ENCODE measurements around the gene VAX1. TPM values are rescaled to one million over a fixed set of nuclear protein-coding genes. Genes with fewer than 3 reads are reported as not detected.
"Not testable (repeated sequence)": the region's sequence is repeated elsewhere in the genome, so short reads cannot be mapped to it uniquely, and the experiment has no call there.

VAX1 gene, protein sequence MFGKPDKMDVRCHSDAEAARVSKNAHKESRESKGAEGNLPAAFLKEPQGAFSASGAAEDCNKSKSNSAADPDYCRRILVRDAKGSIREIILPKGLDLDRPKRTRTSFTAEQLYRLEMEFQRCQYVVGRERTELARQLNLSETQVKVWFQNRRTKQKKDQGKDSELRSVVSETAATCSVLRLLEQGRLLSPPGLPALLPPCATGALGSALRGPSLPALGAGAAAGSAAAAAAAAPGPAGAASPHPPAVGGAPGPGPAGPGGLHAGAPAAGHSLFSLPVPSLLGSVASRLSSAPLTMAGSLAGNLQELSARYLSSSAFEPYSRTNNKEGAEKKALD
- not detected for total RNA-seq

DNA sequence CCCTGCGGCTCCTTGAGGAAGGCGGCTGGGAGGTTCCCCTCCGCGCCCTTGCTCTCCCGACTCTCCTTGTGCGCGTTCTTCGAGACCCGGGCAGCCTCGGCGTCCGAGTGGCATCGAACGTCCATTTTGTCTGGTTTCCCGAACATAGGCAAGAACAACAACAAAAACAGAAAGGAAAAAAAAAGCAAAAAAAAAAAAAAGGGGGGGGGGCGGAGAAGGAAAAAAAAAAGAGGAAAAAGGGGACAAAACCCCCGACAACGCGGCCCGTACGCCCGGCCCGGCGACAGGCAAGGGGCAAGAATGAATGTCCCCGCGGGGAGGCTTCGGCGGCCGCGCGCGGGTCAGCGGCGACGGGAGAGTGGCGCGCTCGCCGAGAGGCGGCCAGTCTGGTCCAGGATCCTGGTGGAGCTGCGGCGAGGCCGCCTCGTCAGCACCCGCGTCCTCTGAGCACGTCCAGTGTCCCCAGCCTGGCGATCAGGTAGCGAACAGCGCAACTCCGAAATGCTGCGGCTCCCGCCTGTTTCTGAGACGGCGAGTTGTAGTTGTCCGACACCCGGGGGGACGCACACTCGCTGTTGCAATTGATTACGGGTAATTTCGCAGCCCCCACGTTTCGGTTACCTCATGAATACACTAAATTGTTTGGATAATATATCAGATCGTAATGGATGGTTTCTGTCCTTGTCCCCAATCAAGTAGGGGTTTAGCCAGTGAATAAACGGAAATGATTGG lies at the start of gene VAX1:
Gene VAX1 (minus strand): TSS at position 360 of the 732 bp plus-strand sequence. CDS start 214 bp downstream, at position 146.
- DNase-seq (ENCODE audit: low spot score) (no peak), ATAC-seq (no peak)
- intact Hi-C loops (cut with DNase I): no loop called here

DNA sequence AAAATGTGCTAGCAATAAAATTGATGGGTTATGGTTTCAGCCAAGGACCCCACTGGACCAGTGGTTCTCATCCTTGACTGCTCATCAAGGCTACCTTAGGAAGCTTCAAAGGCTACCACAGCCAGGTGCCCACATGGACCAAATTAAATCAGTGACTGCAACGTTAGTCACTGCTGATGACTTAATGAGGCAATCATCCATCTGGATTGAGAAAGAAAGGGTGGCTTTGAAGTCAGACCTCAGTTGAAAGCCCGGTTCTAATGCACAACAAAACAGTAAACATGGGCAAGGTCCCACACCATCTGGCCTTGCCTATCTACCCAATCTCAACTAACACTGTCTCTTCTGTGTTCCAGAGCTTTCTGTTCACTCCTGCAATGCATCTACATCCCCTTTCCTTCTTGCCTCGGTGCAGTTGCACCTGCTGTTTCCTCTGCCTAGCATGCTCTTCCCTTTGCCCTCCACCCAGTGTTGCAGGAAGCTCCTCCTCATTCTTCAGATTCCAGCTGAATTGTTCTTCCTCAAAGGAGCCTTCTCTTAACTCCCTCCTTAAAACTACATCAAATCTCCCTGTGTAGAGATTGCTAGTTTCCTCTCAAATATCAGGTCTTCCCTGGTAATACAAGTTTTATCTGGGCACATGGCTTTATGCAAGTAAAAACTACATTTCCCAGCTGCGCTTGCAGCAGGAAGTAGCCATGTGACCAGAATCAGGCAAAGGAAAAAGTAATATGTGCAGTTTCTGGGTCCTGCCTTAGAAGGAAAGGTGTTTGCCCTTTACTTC lies 49.0 kb upstream of the VAX1 start:
- intact Hi-C loops (cut with DNase I): no loop called here
- no peak for ATAC-seq
- DNase-seq (ENCODE audit: low spot score): no peak

DNA sequence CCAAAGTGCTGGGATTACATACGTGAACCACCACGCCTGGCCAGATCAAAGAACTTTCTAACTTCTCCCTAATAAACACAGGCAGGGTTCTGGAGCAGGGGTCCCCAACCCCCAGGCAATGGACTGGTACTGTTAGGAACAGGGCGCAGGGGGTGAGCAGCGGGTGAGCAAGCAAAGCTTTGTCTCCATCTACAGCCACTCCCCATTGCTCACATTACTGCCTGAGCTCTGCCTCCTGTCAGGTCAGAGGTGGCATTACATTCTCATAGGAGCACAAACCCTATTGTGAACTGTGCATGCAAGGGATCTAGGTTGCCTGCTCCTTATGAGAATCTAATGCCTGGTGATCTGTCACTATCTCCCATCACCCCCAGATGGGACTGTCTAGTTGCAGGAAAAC lies 47.7 kb upstream of the VAX1 start:
- DNase-seq (ENCODE audit: low spot score); ATAC-seq; intact Hi-C loops (cut with DNase I): not testable (repeated sequence)

GRCh38 chr10:117184821-117185220 lies 46.8 kb upstream of the VAX1 start:
- DNase-seq (ENCODE audit: low spot score) (no peak), ATAC-seq (no peak)
- intact Hi-C loops (cut with DNase I): no loop called here

DNA sequence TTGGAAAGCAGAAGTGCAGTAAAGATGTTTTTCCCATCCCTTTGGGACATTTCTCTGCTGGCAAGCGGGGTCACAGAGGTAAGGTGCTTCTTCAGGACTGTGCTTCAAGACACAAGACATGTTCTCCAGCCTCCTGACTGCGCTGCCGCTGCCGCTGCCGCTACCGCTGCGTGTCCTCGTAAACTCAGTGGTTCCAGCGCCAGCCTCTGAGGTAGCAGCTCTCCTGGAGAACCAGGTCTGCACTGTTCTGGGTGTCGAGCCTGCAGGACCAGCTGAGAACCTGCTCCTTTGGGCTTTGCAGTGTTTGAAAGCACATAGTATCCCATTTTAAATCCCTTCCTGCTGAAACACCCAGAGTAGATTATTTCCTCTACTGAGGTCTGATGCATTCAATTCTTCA lies 46.2 kb upstream of the VAX1 start:
- intact Hi-C loops (cut with DNase I): no loop called here
- no peak for DNase-seq (ENCODE audit: low spot score)
- ATAC-seq: no peak

- no peak for ATAC-seq
- intact Hi-C loops (cut with DNase I): no loop called here
- DNase-seq (ENCODE audit: low spot score): no peak
These were observed 40.1 kb upstream of the VAX1 start for GRCh38 chr10:117178190-117178589.

DNA sequence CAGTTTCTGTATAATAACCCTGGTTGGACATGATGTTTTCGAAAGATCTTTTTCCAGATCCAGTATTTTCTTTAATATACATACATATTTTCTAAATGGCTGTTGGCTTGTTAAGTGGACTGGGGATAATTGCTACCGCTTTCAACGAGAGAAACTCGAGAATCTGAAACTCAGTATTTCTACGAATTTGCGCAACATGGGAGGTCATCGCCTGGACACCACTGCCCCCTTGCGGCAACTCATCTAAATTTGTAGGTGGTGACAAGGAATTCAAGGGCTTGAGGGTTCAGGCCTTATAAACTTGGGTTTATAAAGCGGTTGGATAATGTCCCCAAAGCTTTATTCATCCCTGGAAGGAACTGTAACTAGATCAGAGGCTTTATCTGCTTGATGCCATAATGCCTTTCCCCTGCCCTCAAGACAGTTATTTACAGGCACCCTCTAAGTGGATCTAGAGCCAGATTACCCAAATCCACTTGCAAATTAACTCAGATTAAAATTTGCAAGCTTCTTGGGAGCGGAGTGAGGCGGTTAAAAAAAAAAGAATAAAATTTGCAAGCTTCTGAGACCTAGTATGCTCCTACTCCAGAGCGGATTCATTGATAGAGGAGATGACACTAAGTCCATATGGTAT lies 37.9 kb upstream of the VAX1 start:
- ATAC-seq (peak; percentile 75), DNase-seq (ENCODE audit: low spot score) (peak; percentile 91)
- intact Hi-C loops (cut with DNase I): no loop called here

- DNase-seq (ENCODE audit: low spot score) (peak; percentile 62), ATAC-seq (peak; percentile 60)
- intact Hi-C loops (cut with DNase I): no loop called here
These were observed 37.3 kb upstream of the VAX1 start for GRCh38 chr10:117175215-117175900.

GRCh38 chr10:117174439-117175214 lies 36.6 kb upstream of the VAX1 start:
- ATAC-seq (peak; percentile 89), DNase-seq (ENCODE audit: low spot score) (peak; percentile 88)
- intact Hi-C loops (cut with DNase I): loop anchor here (5.0 kb wide), 1 partner anchor 377 kb away; no protein-coding TSS in a partner anchor

DNA sequence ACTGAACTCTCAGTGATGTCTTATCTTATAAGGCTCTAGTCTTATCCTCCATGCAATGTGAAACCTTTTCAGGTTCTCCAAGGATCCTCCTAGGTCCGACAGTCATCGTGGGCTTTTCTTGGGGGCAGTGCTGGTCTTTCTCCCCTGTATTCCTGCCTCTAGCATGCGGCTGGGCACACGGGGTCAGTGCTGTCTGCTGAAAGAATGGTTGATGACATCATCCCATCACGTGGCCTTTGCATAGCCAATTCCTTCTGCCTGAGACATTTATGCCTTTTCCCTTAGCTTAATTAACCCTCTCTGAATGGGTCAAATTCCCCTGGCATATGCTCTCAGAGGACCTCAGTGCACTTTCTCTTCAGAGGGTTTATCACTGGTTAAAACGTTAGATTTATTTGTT lies 32.2 kb upstream of the VAX1 start:
- intact Hi-C loops (cut with DNase I): loop anchor here (5.0 kb wide), 1 partner anchor 373 kb away; no protein-coding TSS in a partner anchor
- DNase-seq (ENCODE audit: low spot score): no peak
- no peak for ATAC-seq

DNA sequence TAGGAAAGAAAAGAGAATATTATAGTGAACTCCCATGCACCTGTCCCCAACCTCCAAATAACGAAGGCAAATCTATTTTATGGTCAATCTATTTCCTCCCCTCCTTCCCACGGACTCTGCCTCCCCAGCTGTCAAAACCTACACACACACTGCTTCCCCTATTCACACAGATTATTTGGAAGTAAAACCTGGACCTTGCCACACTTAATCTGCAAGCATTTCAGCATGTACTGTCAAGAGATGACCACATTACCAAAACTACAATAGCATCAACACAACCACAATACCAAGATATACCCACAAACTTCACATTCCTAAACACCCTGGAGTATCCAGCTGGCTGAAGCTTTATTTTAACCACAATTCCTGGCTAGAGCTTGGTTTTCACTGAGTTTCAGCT lies 31.4 kb upstream of the VAX1 start:
- DNase-seq (ENCODE audit: low spot score) (no peak), ATAC-seq (no peak)
- intact Hi-C loops (cut with DNase I): no loop called here

DNA sequence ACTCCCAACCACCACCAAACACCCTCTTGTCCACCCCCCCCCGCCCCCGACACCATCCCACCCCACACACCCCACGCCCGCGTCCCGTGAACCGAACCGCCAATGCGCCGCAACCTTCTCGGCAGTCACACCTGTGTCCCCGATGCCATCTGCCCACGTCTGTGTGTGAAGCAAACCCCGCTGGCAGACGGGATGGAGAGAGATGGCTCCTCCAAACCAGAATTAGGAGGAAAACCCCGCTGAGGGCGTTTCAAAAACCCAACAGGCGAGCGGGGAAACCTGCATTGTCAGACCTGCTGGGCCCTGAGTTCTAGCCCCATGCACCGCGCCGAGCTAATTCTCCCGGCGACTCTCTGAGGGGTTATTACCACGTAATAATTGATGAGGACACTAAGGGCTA lies 30.7 kb upstream of the VAX1 start:
- DNase-seq (ENCODE audit: low spot score): no peak
- intact Hi-C loops (cut with DNase I): no loop called here
- no peak for ATAC-seq

- peak; percentile 81 for ATAC-seq
- DNase-seq (ENCODE audit: low spot score): peak; percentile 68
- intact Hi-C loops (cut with DNase I): no loop called here
These were observed 30.0 kb upstream of the VAX1 start for GRCh38 chr10:117167789-117168674.

DNA sequence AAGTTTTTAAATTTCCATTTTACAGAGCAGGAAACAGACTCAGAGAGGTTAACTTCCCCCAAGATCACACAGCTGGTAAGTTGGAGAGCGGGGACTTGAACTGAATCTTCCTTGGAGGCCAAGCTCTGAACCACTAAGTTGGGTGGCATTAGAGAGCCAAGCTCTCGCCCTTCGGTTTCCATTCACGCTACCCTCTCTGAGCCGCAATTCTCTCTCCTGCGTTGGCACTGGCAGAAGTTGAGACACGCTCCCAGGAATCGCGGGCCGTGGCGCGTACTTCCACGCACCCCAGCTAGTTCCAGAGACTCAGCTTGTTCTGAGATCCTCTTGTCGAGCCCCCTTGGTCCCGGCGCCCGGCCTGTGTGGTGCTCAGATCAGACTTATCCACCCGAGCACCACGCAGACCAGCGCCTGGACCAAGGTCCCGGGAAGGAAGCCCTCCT lies 29.3 kb upstream of the VAX1 start:
- ATAC-seq: no peak
- intact Hi-C loops (cut with DNase I): no loop called here
- DNase-seq (ENCODE audit: low spot score): no peak

DNA sequence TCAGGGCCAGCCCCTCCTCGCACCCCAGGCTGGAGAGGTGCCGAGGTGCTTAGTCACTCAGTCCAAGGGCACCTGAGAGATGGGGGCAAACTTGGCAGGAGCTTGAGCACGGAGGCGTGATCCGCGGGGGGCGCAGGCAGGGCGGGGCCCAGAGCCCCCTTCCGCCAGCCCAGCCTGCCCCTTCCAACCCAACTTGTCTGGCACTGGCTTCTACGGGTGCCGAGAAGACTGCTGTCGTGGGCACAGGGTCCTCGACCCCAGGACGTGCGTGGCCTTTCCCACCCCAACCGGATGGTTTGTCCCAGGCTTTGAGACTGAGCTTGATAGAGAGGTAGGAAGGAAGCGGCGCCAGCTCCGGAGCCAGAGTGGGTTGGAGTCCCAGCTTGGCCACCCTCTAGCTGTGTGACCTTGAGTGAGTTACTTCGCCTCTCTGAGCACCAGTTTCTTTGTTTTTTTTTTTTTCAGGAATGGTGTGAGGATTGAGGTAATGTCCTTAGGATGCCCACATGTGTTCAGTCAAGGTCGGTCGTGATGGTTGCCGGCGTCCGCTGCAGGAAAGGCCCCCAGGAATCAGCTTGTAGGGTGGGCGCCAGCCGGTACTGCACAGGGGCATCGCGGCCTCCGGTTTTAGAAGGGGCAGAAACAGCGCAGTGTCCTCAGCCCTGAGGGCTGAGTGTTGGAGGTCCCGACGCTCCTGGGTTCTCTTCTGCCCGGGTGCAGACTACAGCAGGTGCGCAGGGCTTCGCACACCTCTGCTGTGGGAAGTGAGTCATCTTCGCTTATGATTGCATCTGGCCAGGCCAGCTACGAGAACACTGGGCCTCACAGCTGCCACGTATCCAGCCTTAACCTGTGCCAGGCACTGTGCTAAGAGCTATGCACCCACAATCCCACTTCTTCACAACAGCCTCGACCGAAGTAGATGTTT lies 28.6 kb upstream of the VAX1 start:
- ATAC-seq: no peak
- intact Hi-C loops (cut with DNase I): no loop called here
- no peak for DNase-seq (ENCODE audit: low spot score)
